ENCODE measurements around the gene RAB30.

Gene RAB30

DNA sequence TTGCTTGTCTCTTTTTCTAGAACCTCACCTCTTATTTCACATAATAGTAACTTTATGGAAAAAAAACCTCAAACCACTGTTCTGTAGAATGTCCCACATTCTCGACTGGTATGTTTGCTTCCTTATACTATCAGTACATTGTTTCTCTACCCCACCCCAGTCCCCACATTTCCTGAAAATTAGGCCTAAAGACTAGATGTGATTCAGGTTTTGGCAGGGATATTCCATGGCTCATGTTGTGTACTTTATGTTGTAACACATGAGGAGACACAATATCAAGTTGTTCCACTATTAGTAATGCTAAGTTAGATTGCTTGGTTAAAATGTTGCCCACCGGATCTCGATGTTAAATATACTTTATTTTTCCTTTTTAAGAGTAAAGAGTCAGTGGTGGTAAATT is 135.4 kb downstream of the RAB30 start:
- no peak for DNase-seq

DNA sequence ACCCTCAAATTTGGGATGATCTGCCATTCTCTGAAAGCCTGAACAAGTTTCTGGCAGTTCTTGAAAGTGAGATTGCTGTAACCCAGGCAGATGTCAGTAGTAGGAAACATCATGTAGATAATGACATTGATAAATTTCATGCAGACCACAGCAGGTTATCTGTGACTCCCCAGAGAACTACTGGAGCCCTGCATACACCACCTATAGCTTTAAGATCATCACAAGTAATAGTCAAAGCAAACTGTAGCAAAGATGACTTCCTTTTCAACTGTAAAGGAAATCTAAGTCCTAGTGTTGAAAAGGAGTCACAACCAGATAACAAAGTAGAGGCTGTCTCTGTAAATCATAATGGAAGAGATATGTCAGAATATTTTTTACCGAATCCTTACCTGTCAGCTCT is 139.1 kb downstream of the RAB30 start:
- DNase-seq, result no peak

DNA sequence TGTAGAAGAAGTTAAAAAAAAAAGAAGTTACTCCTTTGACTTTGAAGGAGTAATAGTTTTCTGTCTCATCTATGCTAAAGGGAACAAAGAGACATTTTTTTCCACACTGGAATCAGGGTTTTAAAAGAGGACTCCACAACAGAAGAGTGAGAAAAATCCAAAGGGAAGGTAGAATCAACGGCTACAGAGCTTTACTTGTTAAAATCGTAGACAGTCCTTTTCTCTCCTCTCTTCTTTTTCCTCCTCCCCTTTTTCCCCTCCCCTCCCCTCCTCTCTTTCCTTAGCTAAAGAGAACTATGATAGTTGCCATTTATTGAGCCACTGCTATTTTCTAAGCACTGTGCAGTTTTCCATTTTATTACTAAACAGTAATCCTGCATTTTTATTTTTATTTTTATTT is 141.0 kb downstream of the RAB30 start:
- DNase-seq, result no peak

DNA sequence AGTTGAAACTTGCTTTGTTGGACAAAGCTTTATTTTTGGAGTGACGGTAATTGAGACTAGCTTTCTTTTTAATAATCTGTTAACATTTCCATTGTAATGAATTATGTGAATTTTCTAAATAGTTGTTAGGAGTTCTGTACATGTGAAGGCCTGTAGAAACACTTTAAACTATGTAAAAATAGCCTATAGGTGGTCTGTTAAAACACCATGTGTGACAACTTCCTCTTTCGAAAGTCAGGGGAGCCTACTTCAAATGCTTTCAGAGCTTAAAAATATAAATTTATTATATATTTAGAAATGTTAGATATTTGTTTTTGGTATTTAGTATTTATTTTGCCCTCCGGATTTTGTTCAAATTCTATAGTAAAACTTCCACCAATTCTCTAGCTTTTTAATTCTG is 141.5 kb downstream of the RAB30 start:
- DNase-seq, result no peak

- DNase-seq, result no peak
Observed at GRCh38 chr11:82929121-82929520, 142.6 kb downstream of the RAB30 start.

DNA sequence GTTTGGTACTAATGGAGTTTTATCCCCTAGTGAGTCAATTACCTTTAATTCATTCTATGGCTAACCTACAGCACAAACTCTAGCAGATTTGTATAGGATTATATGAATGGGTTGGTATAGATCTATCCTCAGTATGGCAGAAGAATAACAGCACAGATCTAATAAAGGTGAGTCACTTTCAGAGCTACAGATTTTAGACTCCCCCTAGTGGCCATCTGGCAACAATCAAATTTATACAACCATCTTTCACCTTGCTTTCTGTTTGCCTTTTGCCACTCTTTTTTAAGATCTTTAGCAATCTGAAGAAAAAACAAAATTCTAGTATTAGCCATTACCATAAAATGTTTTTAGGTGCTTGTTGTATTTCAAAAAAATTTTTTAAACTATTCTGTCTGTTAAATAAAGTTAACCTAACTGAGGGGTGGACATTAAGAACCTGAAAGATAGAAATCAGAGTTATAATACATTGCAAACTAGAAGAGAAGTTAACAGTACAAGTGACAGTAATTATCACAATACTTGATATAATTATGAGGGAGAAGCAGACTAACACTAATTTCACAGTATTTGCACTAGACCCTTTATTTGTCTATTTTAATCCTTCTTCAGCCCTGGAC is 144.3 kb downstream of the RAB30 start:
- no peak for DNase-seq

GRCh38 chr11:82924522-82925224 is 147.0 kb downstream of the RAB30 start:
- DNase-seq, result no peak

All from NCI-H510A (cell line).